K562 treated with DMSO at 1 percent for 48 hours (cell line): ENCODE data around the gene POU3F2. TPM values are rescaled to one million over a fixed set of nuclear protein-coding genes. Genes with fewer than 3 reads are reported as not detected.

Source experiments
- total RNA-seq: library from RNA; unstranded; fragments of 300-600 nt; gene quantifications from 2 replicates; pipeline ENCODE4 v1.2.3, GENCODE V29; 2022; ENCODE audit warnings: low replicate concordance; ENCODE audit errors: extremely low read depth

Gene POU3F2
- total RNA-seq = not detected in 2 replicates

GRCh38 chr6:98834060-98835031, at the start of gene POU3F2:
Gene POU3F2, plus strand, starts transcription at chr6:98834574. Its CDS starts 300 bp downstream, at chr6:98834874.

Other genes with a start within 250 kb of the POU3F2 start
- gene FBXL4, start 113.4 kb downstream of the POU3F2 start, total RNA-seq = not detected in 2 replicates